DND-41 (cell line): Measurements from ENCODE around the gene FKRP.
A peak's percentile ranks its signal among the peaks of the same experiment; 100 is the strongest.

Source experiments
- ATAC-seq: fragments of 200-7000 bp; cut with Tn5 transposase; 3 replicates; pipeline ENCODE4 v1.9.1; 2021; ENCODE audit warnings: low read depth; ENCODE audit not compliant: insufficient read depth
- DNase-seq: peaks from one replicate; pipeline ENCODE4 v3.0.0-alpha.2; 2020
- H2AFZ ChIP-seq: 2 replicates; pipeline ENCODE4 v1.6.0; 2012; ENCODE audit warnings: low read depth, low read length
- H3K27ac ChIP-seq: 2 replicates; pipeline ENCODE4 v1.5.1; 2012; ENCODE audit warnings: low read length, inconsistent platforms
- H3K27me3 ChIP-seq: fragments of 200-600 bp; sonication (generic); 2 replicates; pipeline ENCODE4 v1.6.0; 2012; ENCODE audit warnings: low read length, mild to moderate bottlenecking, inconsistent platforms; ENCODE audit not compliant: insufficient read depth, poor library complexity
- H3K36me3 ChIP-seq: 2 replicates; pipeline ENCODE4 v1.5.1; 2012; ENCODE audit warnings: low read length, inconsistent platforms; ENCODE audit not compliant: insufficient read depth
- H3K4me1 ChIP-seq: 2 replicates; pipeline ENCODE4 v1.5.1; 2012; ENCODE audit warnings: mild to moderate bottlenecking, low read length; ENCODE audit not compliant: insufficient read depth
- H3K4me2 ChIP-seq: 2 replicates; pipeline ENCODE4 v1.6.0; 2012; ENCODE audit warnings: mild to moderate bottlenecking, moderate library complexity, low read length, inconsistent platforms; ENCODE audit not compliant: insufficient read depth
- H3K4me3 ChIP-seq, 2 experiments: fragments of 200-600 bp in 1 of 2; shearing (Covaris generic) in 1 of 2; 2 replicates each; pipeline ENCODE4 v1.5.1; 2012 to 2016; ENCODE audit warnings: inconsistent platforms in 2 of 2, low read length in 2 of 2, mild to moderate bottlenecking in 2 of 2, low read depth in 1 of 2, moderate library complexity in 1 of 2
- H3K79me2 ChIP-seq: 2 replicates; pipeline ENCODE4 v1.6.0; 2012; ENCODE audit warnings: low read length, inconsistent platforms; ENCODE audit not compliant: insufficient read depth
- H3K9ac ChIP-seq: 2 replicates; pipeline ENCODE4 v1.6.0; 2012; ENCODE audit warnings: low read depth, mild to moderate bottlenecking, inconsistent platforms, low read length, moderate library complexity
- H3K9me3 ChIP-seq: 2 replicates; pipeline ENCODE4 v1.5.1; 2012; ENCODE audit warnings: low read length, moderate library complexity, mild to moderate bottlenecking, inconsistent platforms; ENCODE audit not compliant: insufficient read depth, severe bottlenecking
- H4K20me1 ChIP-seq: 2 replicates; pipeline ENCODE4 v1.6.0; 2012; ENCODE audit warnings: low read length; ENCODE audit not compliant: insufficient read depth
- EZH2 ChIP-seq: IDR thresholded peaks from 3 replicates; pipeline ENCODE4 v1.6.1; 2012; ENCODE audit warnings: borderline replicate concordance, low read depth, mild to moderate bottlenecking, moderate library complexity, low read length, inconsistent platforms; ENCODE audit not compliant: severe bottlenecking
- TF ChIP-seq, protein P1 (sequence below): IDR thresholded peaks from 2 replicates; pipeline ENCODE4 v1.5.1; 2012; ENCODE audit warnings: borderline replicate concordance, low read length, moderate library complexity, mild to moderate bottlenecking; ENCODE audit not compliant: poor library complexity, severe bottlenecking; ENCODE audit errors: extremely low read depth

Gene FKRP

DNA sequence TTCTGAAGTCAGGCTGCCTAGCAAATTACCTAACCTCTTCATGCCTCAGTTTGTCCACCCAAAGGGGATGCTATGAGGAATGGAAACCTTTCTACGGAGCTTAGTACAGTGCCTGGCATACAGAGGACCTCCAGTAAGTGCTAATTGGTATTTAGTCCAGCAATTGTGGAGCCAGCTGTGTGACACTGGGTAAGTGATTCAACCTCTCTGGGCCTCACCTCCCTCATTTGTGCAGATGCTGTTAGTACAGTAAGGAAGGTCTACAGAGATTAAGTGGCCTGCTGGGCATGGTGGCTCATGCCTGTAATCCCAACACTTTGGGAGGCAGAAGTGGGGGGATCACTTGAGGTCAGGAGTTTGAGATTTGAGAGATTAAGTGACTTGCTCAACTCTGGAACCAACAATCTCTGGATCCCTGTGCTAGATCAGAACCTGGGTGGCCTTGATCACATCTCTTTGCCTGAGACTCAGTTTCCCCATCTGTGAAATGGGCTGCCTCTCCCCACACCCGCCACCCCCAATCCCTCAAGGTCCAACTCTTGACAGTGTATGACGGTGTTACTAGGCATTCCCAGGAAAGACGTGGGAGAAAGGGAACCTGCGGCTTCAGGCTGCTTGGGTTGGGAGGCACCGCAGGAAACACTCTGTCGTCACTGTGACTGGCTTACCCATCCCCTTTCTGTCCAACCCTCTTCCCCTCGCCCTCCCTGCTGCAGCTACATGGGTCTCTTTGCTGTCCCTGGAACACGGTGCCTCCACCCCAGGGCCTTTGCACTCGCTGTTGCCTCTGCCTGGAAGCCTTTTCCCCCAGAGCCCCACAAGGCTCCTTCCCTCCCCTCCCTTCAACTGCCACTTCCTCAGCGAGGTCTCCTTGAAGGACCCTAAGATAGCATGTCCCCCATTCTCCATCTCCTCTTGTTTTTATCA, 47.2 kb upstream of the FKRP start:
- no peak overlapping the region for H2AFZ ChIP-seq
- H3K4me3 ChIP-seq: no peak overlapping the region
- ATAC-seq: no peak; the same call in 2 of the 3 replicates
- DNase-seq: no peak
- H3K36me3 ChIP-seq: peaks cover 95% of the 10 kb centered on the region
- H4K20me1 ChIP-seq: peaks cover 20% of the 10 kb centered on the region
- no peaks in the 10 kb centered on the region for H3K79me2 ChIP-seq
- no peaks in the 10 kb centered on the region for H3K4me1 ChIP-seq
- no peaks in the 10 kb centered on the region for H3K9me3 ChIP-seq
- no peak overlapping the region for H3K9ac ChIP-seq
- TF ChIP-seq EZH2: no peak
- TF ChIP-seq, protein P1, sequence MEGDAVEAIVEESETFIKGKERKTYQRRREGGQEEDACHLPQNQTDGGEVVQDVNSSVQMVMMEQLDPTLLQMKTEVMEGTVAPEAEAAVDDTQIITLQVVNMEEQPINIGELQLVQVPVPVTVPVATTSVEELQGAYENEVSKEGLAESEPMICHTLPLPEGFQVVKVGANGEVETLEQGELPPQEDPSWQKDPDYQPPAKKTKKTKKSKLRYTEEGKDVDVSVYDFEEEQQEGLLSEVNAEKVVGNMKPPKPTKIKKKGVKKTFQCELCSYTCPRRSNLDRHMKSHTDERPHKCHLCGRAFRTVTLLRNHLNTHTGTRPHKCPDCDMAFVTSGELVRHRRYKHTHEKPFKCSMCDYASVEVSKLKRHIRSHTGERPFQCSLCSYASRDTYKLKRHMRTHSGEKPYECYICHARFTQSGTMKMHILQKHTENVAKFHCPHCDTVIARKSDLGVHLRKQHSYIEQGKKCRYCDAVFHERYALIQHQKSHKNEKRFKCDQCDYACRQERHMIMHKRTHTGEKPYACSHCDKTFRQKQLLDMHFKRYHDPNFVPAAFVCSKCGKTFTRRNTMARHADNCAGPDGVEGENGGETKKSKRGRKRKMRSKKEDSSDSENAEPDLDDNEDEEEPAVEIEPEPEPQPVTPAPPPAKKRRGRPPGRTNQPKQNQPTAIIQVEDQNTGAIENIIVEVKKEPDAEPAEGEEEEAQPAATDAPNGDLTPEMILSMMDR: no peak
- H3K27ac ChIP-seq: no peak overlapping the region
- no peaks in the 10 kb centered on the region for H3K27me3 ChIP-seq
- no peak overlapping the region for H3K4me2 ChIP-seq

DNA sequence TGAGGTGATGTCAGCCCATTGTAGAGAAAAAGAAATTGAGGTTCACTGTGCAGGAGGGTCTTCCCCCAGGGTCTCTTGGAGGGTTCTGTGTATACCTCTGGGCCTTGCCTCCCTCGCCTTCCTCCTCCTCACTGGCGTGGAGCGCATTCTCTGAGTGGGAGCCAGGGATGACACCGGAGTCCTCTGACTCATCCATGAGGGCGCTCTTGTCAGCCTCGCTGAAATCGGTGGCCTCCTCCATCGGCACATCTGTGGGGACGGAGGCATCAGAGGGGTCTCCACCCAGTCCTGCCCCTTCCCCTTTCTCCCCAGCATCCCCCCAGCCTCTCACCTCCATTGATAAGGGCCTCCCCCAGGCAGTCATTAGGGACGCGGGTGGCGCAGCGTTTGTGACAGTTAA, 45.2 kb upstream of the FKRP start:
- Histone ChIP-seq H3K9ac (no peak overlapping the region), H3K36me3 (peaks cover 90% of the 10 kb centered on the region), H4K20me1 (peaks cover 33% of the 10 kb centered on the region), H3K79me2 (peaks cover 7% of the 10 kb centered on the region), H3K4me3 (no peak overlapping the region), H3K9me3 (no peaks in the 10 kb centered on the region), H3K27me3 (no peaks in the 10 kb centered on the region), H3K27ac (no peak overlapping the region), H3K4me1 (no peaks in the 10 kb centered on the region), H2AFZ (no peak overlapping the region), H3K4me2 (no peak overlapping the region)
- no peak for DNase-seq
- TF ChIP-seq, protein P1: no peak
- no peak for TF ChIP-seq EZH2
- ATAC-seq: no peak

DNA sequence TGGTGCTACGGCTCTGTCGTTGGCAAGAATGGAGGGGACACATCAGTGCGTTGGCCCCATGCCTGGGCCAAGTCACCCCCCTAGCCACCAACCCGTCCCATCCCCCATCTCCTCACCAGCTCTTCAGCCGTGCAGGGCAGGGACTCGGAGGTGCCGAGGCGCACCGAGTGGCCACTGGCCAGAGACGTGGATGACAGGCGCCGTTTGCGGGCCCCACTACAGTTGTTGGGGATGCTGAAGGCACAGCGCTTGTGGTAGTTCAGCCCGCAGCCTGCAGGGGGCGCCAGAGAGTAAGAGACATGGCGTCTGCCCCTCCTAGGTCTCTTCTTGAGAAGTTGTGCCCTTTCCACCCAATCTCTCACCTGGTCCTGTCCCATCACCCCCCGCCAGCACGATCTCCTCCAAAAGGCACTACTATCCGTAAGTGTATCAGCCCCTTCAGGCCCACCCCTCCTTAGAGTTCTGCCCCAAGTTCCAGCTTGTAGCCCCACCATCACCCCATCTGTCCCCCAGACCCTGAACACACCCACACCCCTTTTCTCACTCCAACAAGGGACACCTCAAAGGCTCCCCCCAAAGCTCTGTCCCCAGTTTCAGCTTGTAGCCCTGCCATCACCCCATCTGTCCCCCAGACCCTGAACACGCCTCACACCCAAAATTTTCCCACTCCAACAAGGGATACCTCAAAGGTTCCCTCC, 41.3 kb upstream of the FKRP start:
- ATAC-seq: peak; percentile 86
- H3K4me3 ChIP-seq: no peak overlapping the region
- no peaks in the 10 kb centered on the region for H3K9me3 ChIP-seq
- peaks cover 88% of the 10 kb centered on the region for H3K36me3 ChIP-seq
- H3K27me3 ChIP-seq: no peaks in the 10 kb centered on the region
- peak; percentile 81 for DNase-seq
- peaks cover 21% of the 10 kb centered on the region for H4K20me1 ChIP-seq
- H3K4me1 ChIP-seq: no peaks in the 10 kb centered on the region
- no peak overlapping the region for H2AFZ ChIP-seq
- TF ChIP-seq EZH2: no peak
- TF ChIP-seq, protein P1: peak; percentile 95
- H3K4me2 ChIP-seq: no peak overlapping the region
- H3K9ac ChIP-seq: no peak overlapping the region
- H3K27ac ChIP-seq: peak overlapping the region; percentile 39; the same call in 1 of the 2 replicates
- H3K79me2 ChIP-seq: peaks cover 8% of the 10 kb centered on the region
